Liver (tissue), 3 donors: ENCODE measurements around the gene CELSR2.

Experiments used
- EGR1 ChIP-seq, 2 donors: IDR thresholded peaks; 2 replicates each; pipeline ENCODE4 v1.6.1; 2016 to 2018; ENCODE audit warnings: antibody characterized with exemption in 2 of 2, low read depth in 2 of 2
- GABPA ChIP-seq, 2 donors: IDR thresholded peaks in 1 of 2; conservative IDR thresholded peaks in 1 of 2; 2 replicates each; pipeline ENCODE4 v1.6.1; 2016; ENCODE audit warnings: antibody characterized with exemption in 2 of 2, mild to moderate bottlenecking in 1 of 2, moderate library complexity in 1 of 2
- HNF4A ChIP-seq, 2 donors: conservative IDR thresholded peaks; 2 replicates each; pipeline ENCODE4 v1.6.1; 2016; ENCODE audit warnings: antibody characterized with exemption in 2 of 2, mild to moderate bottlenecking in 2 of 2
- JUND ChIP-seq, 2 donors: IDR thresholded peaks; 2 replicates each; pipeline ENCODE4 v1.6.1; 2016; ENCODE audit warnings: antibody characterized with exemption in 2 of 2
- RXRA ChIP-seq, 2 donors: IDR thresholded peaks; 2 replicates each; pipeline ENCODE4 v1.6.1; 2017 to 2018; ENCODE audit warnings: antibody characterized with exemption in 2 of 2, mild to moderate bottlenecking in 1 of 2
- SP1 ChIP-seq: IDR thresholded peaks from 2 replicates; pipeline ENCODE4 v1.6.1; 2018; ENCODE audit warnings: antibody characterized with exemption, mild to moderate bottlenecking
- TAF1 ChIP-seq: conservative IDR thresholded peaks from 2 replicates; pipeline ENCODE4 v1.6.1; 2016; ENCODE audit warnings: antibody characterized with exemption, mild to moderate bottlenecking
- TF ChIP-seq, protein P1 (sequence below): fragments of 150-350 bp; IDR thresholded peaks from 2 replicates; pipeline ENCODE4 v1.5.1; 2017; ENCODE audit warnings: improper control_type of control experiment, low read depth, low read length; ENCODE audit not compliant: missing input control
- TF ChIP-seq, protein P2 (sequence below): IDR thresholded peaks from 2 replicates; pipeline ENCODE4 v1.6.1; 2016; ENCODE audit warnings: antibody characterized with exemption
- donor health status: healthy.
- donor health status: healthy.

DNA sequence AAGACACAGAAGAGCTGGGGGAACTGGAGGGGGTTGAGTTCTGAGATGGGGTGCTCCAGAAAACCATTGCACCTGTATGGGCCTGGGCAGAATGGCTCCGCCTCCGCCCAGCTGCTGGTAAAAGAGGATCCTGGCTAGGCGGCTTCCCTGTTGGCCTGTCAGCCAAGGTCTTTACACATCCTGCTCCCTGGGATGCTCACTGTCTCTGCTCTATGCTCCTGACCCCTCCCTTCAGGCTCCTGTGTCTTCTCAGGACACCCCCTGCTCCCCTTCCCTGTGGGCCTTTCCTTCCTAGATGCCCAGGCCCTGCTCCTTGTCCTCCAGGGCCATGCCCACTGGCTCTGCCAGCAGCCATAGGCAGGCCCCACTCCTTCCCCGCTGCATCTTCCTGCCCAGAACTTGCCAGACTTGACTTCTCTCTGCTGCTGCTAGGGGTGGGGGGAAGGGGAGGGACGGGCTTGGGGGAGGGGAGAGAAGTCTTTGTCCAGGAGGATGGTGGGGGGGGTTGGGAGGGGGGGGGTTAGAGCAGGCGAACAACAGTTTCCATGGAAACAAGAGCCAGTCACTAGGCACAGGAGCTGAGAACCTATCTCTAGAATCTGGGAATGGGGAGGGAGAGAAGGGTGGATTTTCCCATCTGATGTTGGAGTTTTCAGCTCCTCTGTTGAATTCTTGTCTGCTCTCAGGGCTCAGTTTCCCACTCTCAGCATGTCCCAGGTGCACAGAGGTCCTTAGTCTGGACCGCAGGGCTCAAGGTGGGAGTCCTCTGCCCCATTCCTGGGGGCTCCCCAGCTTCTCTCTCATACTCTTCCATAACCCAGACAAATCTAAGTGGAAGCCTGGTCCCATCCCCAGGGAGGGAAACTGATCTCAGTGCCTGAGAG lies 10.6 kb downstream of the CELSR2 start:
- TF ChIP-seq, protein P1, sequence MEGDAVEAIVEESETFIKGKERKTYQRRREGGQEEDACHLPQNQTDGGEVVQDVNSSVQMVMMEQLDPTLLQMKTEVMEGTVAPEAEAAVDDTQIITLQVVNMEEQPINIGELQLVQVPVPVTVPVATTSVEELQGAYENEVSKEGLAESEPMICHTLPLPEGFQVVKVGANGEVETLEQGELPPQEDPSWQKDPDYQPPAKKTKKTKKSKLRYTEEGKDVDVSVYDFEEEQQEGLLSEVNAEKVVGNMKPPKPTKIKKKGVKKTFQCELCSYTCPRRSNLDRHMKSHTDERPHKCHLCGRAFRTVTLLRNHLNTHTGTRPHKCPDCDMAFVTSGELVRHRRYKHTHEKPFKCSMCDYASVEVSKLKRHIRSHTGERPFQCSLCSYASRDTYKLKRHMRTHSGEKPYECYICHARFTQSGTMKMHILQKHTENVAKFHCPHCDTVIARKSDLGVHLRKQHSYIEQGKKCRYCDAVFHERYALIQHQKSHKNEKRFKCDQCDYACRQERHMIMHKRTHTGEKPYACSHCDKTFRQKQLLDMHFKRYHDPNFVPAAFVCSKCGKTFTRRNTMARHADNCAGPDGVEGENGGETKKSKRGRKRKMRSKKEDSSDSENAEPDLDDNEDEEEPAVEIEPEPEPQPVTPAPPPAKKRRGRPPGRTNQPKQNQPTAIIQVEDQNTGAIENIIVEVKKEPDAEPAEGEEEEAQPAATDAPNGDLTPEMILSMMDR: no peak
- TF ChIP-seq TAF1: no peak
- TF ChIP-seq RXRA (IDR thresholded peaks at IDR 0.05): no peak
- TF ChIP-seq JUND (IDR thresholded peaks at IDR 0.05): no peak
- TF ChIP-seq HNF4A (conservative IDR thresholded peaks at IDR 0.05): no peak
- TF ChIP-seq GABPA (IDR thresholded peaks at IDR 0.05 in 1 of 2, conservative IDR thresholded peaks at IDR 0.05 in 1 of 2): no peak
- TF ChIP-seq SP1: no peak
- TF ChIP-seq, protein P2, sequence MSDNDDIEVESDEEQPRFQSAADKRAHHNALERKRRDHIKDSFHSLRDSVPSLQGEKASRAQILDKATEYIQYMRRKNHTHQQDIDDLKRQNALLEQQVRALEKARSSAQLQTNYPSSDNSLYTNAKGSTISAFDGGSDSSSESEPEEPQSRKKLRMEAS: no peak
- TF ChIP-seq EGR1 (IDR thresholded peaks at IDR 0.05; ENCODE audit: low read depth in 2 of 2): no peak
